Loucy (cell line): ENCODE data around the gene DTNA.

Experiments used
- EZH2phosphoT487 ChIP-seq: fragments of 200-600 bp; IDR thresholded peaks from 2 replicates; pipeline ENCODE4 v1.6.1; 2018; ENCODE audit warnings: antibody characterized with exemption, mild to moderate bottlenecking, moderate library complexity, borderline replicate concordance
- TF ChIP-seq, protein P1 (sequence below): fragments of 200-600 bp; sonication (generic); conservative IDR thresholded peaks from 2 replicates; pipeline ENCODE4 v1.5.1; 2014; ENCODE audit warnings: mild to moderate bottlenecking, antibody characterized with exemption, low read length

DNA sequence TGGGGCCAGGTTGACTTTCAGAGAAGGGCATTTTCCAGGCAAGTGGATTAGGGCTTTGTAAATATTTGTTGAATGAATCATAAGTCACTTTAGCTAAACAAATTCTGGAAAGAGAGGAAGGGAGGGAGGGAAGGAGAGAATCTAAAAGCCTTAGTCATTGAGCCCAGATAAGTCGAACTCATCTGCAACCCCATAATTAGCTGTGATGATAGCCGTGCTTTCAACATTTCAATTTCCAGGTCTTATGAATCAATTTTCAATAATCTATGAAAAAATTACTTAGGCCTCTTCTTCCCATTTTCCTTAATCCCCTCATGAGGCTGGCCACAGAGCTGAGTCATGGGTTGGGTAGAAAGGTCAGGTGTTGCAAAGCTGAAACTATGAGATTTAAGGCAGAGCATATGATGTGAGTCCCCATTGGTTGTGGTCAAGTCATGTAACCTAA is 219.3 kb downstream of the DTNA start:
- TF ChIP-seq, protein P1, sequence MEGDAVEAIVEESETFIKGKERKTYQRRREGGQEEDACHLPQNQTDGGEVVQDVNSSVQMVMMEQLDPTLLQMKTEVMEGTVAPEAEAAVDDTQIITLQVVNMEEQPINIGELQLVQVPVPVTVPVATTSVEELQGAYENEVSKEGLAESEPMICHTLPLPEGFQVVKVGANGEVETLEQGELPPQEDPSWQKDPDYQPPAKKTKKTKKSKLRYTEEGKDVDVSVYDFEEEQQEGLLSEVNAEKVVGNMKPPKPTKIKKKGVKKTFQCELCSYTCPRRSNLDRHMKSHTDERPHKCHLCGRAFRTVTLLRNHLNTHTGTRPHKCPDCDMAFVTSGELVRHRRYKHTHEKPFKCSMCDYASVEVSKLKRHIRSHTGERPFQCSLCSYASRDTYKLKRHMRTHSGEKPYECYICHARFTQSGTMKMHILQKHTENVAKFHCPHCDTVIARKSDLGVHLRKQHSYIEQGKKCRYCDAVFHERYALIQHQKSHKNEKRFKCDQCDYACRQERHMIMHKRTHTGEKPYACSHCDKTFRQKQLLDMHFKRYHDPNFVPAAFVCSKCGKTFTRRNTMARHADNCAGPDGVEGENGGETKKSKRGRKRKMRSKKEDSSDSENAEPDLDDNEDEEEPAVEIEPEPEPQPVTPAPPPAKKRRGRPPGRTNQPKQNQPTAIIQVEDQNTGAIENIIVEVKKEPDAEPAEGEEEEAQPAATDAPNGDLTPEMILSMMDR, result no peak
- TF ChIP-seq EZH2phosphoT487, result no peak
